Kidney epithelial cell (primary cell): ENCODE results near the gene WFDC12. TPM values are rescaled to one million over a fixed set of nuclear protein-coding genes. Genes with fewer than 3 reads are reported as not detected.
A peak's percentile ranks its signal among the peaks of the same experiment; 100 is the strongest.
"Not testable (repeated sequence)": the region's sequence is repeated elsewhere in the genome, so short reads cannot be mapped to it uniquely, and the experiment has no call there.

Source experiments
- DNase-seq: peaks from one replicate; pipeline ENCODE4 v3.0.0-alpha.2; 2010; ENCODE audit warnings: low read depth
- H3K27me3 ChIP-seq: 2 replicates; pipeline ENCODE4 v1.6.0; 2011; ENCODE audit warnings: low read length; ENCODE audit not compliant: control insufficient read depth, insufficient read depth
- H3K36me3 ChIP-seq: 2 replicates; pipeline ENCODE4 v1.5.1; 2011; ENCODE audit warnings: low read length; ENCODE audit not compliant: control insufficient read depth, insufficient read depth
- H3K4me3 ChIP-seq: 2 replicates; pipeline ENCODE4 v1.5.1; 2011; ENCODE audit warnings: low read depth, mild to moderate bottlenecking, control low read depth, low read length
- total RNA-seq: library from RNA; depleted of rRNA; stranded (reverse); fragments of >200 nt; gene quantifications from 2 replicates; pipeline ENCODE4 v1.2.3, GENCODE V29; 2015
- TF ChIP-seq, protein P1 (sequence below): IDR thresholded peaks from 2 replicates; pipeline ENCODE4 v1.5.1; 2011; ENCODE audit warnings: mild to moderate bottlenecking, moderate library complexity, low read length, control low read depth, inconsistent platforms; ENCODE audit not compliant: insufficient read depth, poor library complexity, severe bottlenecking

Gene WFDC12, protein sequence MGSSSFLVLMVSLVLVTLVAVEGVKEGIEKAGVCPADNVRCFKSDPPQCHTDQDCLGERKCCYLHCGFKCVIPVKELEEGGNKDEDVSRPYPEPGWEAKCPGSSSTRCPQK
- total RNA-seq = not detected in 2 replicates

DNA sequence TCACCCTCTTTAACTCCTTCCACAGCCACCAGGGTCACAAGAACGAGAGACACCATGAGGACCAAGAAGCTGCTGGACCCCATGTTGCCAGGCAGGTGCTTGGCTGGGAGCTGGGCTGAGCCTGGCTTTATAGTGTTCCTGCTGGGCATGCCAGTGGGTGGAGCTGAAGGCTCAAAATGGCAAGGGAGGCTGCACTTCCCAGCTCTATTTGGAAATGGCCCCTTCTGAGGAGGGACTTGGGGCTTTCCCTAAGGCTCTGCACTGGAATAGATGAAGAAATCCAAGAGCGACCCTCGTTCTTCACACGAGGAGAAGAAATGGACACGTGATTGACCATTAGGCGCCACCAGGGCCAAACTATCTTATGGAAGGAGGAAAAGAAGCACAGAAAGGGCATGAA is at the start of gene WFDC12:
TSS of gene WFDC12 (minus strand) at position 101 of the 400 bp plus-strand sequence. CDS start at position 83, 18 bp downstream.
- TF ChIP-seq, protein P1, sequence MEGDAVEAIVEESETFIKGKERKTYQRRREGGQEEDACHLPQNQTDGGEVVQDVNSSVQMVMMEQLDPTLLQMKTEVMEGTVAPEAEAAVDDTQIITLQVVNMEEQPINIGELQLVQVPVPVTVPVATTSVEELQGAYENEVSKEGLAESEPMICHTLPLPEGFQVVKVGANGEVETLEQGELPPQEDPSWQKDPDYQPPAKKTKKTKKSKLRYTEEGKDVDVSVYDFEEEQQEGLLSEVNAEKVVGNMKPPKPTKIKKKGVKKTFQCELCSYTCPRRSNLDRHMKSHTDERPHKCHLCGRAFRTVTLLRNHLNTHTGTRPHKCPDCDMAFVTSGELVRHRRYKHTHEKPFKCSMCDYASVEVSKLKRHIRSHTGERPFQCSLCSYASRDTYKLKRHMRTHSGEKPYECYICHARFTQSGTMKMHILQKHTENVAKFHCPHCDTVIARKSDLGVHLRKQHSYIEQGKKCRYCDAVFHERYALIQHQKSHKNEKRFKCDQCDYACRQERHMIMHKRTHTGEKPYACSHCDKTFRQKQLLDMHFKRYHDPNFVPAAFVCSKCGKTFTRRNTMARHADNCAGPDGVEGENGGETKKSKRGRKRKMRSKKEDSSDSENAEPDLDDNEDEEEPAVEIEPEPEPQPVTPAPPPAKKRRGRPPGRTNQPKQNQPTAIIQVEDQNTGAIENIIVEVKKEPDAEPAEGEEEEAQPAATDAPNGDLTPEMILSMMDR = no peak
- DNase-seq = no peak
- H3K27me3 ChIP-seq = no peaks in the 10 kb centered on the region
- H3K36me3 ChIP-seq = no peaks in the 10 kb centered on the region
- H3K4me3 ChIP-seq = no peak within 1 kb of the TSS

DNA sequence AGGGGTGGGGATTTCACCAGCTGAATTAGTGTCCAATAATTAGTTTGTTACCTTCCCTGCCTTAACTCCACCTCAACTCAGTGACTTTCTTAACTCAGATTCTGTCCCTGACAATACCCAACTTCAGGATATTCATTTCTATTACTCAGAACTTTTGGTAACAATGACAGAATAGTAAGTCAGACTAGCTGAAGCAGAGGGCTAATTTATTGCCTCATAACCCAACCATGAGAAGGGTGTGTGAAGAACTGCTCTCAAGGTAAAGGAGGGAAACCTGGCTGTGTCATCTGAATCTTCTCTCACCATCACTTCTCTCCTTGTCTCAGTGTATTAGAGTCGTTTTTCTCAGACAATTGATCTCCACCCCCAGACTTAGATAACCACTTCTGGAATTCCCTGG is 49.3 kb upstream of the WFDC12 start:
- H3K36me3 ChIP-seq = no peaks in the 10 kb centered on the region
- no peak for DNase-seq
- H3K4me3 ChIP-seq = no peak overlapping the region
- TF ChIP-seq, protein P1 = no peak
- H3K27me3 ChIP-seq = no peaks in the 10 kb centered on the region

DNA sequence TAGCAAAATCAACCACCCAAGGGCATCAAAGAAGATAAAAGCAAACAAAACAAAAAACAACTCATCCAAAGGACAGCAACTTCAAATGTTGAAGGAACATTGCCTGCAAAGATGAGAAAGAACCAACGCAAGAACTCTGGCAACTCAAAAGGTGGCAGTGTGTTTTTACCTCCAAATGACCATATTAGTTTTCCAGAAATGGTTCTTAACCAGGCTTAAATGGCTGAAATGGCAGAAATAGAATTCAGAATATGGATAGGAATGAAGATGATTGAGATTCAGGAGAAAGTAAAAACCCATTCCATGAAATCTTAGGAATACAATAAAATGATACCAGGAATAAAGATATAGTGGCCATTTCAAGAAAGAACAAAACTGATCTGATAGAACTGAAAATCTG is 40.6 kb upstream of the WFDC12 start:
- no peak for DNase-seq
- Histone ChIP-seq H3K27me3 (no peaks in the 10 kb centered on the region), H3K4me3 (no peak overlapping the region), H3K36me3 (no peaks in the 10 kb centered on the region)
- TF ChIP-seq, protein P1 = no peak

DNA sequence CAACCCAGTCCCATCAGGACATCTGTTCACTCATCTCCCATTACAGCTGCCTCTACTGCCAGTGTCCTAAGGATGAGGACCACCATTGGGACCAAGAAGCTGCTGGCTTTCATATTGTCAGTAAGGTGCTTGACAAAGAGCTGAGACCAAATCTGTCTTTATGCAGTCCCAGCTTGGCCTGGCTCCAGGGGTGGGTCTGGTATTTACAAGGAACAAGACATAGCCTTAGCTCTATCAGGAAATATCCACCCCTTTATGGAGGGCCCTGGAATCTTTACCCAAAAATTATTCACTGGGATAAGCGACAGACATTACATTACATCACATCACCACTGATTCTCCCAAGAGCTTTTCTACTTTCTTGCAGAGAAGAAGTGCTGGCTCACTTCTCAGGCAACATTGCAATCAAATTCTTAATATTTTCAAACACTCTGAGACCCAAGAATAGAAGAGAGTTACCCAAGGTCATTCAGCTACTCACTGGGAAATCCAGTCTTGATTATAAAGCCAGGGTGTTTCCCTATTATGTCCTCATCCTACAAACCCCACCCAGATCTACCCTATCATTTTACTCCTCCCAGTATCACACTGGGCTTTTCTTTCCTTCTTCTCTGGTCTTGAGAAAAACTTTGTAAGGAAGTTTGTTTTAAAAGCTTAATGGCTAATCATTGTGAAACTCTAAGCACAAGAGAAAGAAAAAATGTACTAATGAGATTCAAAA is 39.0 kb upstream of the WFDC12 start:
- no peak for DNase-seq
- TF ChIP-seq, protein P1 = no peak
- Histone ChIP-seq H3K27me3 (no peaks in the 10 kb centered on the region), H3K36me3 (no peaks in the 10 kb centered on the region), H3K4me3 (no peak overlapping the region)

DNA sequence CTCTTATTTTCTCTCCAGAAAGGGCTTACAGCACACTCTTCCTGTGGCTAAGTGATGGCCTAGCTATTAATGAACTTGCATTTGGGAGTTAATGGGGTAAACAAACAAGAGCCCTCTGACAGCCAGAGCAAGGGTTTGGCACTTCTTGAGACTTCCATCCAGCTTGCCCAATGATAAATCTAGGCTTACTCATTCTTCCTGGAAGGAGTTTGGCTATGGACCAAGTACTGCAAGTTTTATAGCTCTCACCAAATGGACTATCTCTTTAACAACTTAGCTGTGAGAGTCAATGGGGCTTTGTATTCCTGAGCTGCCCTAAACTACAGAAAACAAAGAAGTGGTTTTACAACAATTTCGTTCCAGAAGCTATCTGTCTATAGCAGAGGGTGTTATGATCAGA is 33.7 kb upstream of the WFDC12 start:
- Histone ChIP-seq H3K36me3 (no peaks in the 10 kb centered on the region), H3K27me3 (peaks cover 3% of the 10 kb centered on the region), H3K4me3 (no peak overlapping the region)
- TF ChIP-seq, protein P1 = no peak
- DNase-seq = peak; percentile 29

DNA sequence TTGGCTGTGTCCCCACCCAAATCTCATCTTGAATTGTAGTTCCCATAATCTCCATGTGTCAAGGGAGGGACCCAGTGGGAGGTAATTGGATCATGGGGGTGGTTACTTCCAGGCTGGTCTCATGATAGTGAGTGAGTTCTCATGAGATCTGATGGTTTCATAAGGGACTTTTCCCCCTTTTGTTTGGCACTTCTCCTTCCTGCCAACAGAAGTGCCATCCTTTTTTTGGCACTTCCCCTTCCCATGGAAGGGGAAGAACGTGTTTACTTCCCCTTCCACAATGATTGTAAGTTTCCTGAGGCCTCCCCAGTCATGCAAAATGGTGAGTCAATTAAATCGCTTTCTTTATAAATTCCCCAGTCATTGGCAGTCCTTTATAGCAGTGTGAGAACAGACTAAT is 32.4 kb upstream of the WFDC12 start:
- Histone ChIP-seq H3K36me3 (no peaks in the 10 kb centered on the region), H3K27me3 (peaks cover 3% of the 10 kb centered on the region), H3K4me3 (no peak overlapping the region)
- TF ChIP-seq, protein P1 = no peak
- DNase-seq = no peak

DNA sequence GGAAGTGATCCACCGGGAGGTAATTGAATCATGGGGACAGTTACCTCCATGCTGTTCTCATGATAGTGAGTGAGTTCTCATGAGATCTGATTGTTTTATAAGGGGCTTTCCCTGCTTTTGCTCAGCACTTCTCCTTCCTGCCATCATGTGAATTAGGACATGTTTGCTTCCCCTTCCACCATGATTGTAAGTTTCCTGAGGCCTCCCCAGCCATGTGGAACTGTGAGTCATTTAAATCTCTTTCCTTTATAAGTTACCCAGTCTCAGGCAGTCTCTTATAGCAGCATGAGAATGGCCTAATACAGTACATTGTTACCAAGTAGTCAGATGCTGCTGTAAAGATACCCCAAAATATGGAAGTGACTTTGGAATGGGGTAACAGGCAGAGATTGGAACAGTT is 30.5 kb upstream of the WFDC12 start:
- not testable (repeated sequence) for H3K36me3 ChIP-seq, H3K4me3 ChIP-seq, H3K27me3 ChIP-seq, DNase-seq
